Keratinocyte (primary cell): ENCODE measurements around the gene SNX13. TPM values are rescaled to one million over a fixed set of nuclear protein-coding genes. Genes with fewer than 3 reads are reported as not detected.

Experiments
- DNase-seq: peaks from one replicate; pipeline ENCODE4 v3.0.0-alpha.2; 2011; ENCODE audit warnings: low read depth, missing footprints, low spot score
- FAIRE-seq: peaks from 2 replicates; lab custom pipeline; 2011; peaks lifted over from hg19 to GRCh38; lab: Jason Lieb, UNC
- H2AFZ ChIP-seq: 2 replicates; pipeline ENCODE4 v1.6.0; 2012; ENCODE audit warnings: low read length, control low read depth, inconsistent platforms; ENCODE audit not compliant: control insufficient read depth
- H3K27ac ChIP-seq: 2 replicates; pipeline ENCODE4 v1.5.1; 2011; ENCODE audit warnings: low read length; ENCODE audit not compliant: control insufficient read depth, insufficient read depth
- H3K27me3 ChIP-seq: 3 replicates; pipeline ENCODE4 v1.6.0; 2011; ENCODE audit warnings: low read length; ENCODE audit not compliant: control insufficient read depth, insufficient read depth; ENCODE audit errors: extremely low read depth
- H3K36me3 ChIP-seq, 2 experiments: 2 replicates in 1 of 2; 3 replicates in 1 of 2; pipeline ENCODE4 v1.5.1; 2011; ENCODE audit warnings: low read length in 2 of 2, mild to moderate bottlenecking in 1 of 2; ENCODE audit not compliant: control insufficient read depth in 2 of 2, insufficient read depth in 2 of 2; ENCODE audit errors: extremely low read depth in 1 of 2
- H3K4me1 ChIP-seq: 3 replicates; pipeline ENCODE4 v1.5.1; 2011; ENCODE audit warnings: low read length; ENCODE audit not compliant: control insufficient read depth, insufficient read depth; ENCODE audit errors: extremely low read depth
- H3K4me2 ChIP-seq: 3 replicates; pipeline ENCODE4 v1.6.0; 2011; ENCODE audit warnings: low read depth, low read length; ENCODE audit not compliant: control insufficient read depth, insufficient read depth; ENCODE audit errors: extremely low read depth
- H3K4me3 ChIP-seq, 3 experiments: fragments of 200-600 bp in 1 of 3; sonication (generic) in 1 of 3; 2 replicates in 2 of 3; 3 replicates in 1 of 3; pipeline ENCODE4 v1.5.1; 2011 to 2016; ENCODE audit warnings: low read length in 3 of 3, mild to moderate bottlenecking in 3 of 3, control low read depth in 2 of 3, inconsistent platforms in 1 of 3, low read depth in 1 of 3, mixed read lengths in 1 of 3, mixed run types in 1 of 3, moderate library complexity in 1 of 3; ENCODE audit not compliant: control insufficient read depth in 2 of 3, insufficient read depth in 2 of 3; ENCODE audit errors: extremely low read depth in 1 of 3
- H3K79me2 ChIP-seq: 2 replicates; pipeline ENCODE4 v1.6.0; 2012; ENCODE audit warnings: low read length; ENCODE audit not compliant: control insufficient read depth, insufficient read depth
- H3K9ac ChIP-seq: 3 replicates; pipeline ENCODE4 v1.6.0; 2011; ENCODE audit warnings: low read length; ENCODE audit not compliant: control insufficient read depth, insufficient read depth; ENCODE audit errors: extremely low read depth
- H3K9me1 ChIP-seq: 3 replicates; pipeline ENCODE4 v1.6.0; 2011; ENCODE audit warnings: low read length; ENCODE audit not compliant: control insufficient read depth, insufficient read depth; ENCODE audit errors: extremely low read depth
- H3K9me3 ChIP-seq: 2 replicates; pipeline ENCODE4 v1.5.1; 2012; ENCODE audit warnings: low read depth, low read length; ENCODE audit not compliant: control insufficient read depth
- H4K20me1 ChIP-seq: 3 replicates; pipeline ENCODE4 v1.6.0; 2011; ENCODE audit warnings: low read length; ENCODE audit not compliant: control insufficient read depth, insufficient read depth; ENCODE audit errors: extremely low read depth
- EZH2 ChIP-seq: IDR thresholded peaks from one replicate; pipeline ENCODE4 v1.6.1; 2012; ENCODE audit warnings: inconsistent platforms, mild to moderate bottlenecking, low read length, moderate library complexity
- dilution Hi-C: fragments of 300-500 bp; cut with MboI; formaldehyde crosslinking; loops from one replicate; pipeline ENCODE4 v1.7.0; 2020; ENCODE audit warnings: low sequenced_read_pairs; ENCODE audit not compliant: extremely low pct_ligation_motif_present
- polyA plus RNA-seq, 5 experiments: library from polyadenylated mRNA; depleted of rRNA in 3 of 5; stranded (reverse) in 3 of 5; stranded (forward) in 1 of 5; unstranded in 1 of 5; fragments of >200 nt; gene quantifications; 1 replicate in 1 of 5; 2 replicates in 3 of 5; 3 replicates in 1 of 5; pipeline versions ENCODE4 v1.2.1 to v1.2.3, GENCODE V29; 2011 to 2012; ENCODE audit warnings: missing spikeins in 2 of 5, low read depth in 1 of 5, low replicate concordance in 1 of 5
- TF ChIP-seq, protein P1 (sequence below), 3 experiments: IDR thresholded peaks in 1 of 3; conservative IDR thresholded peaks in 1 of 3; optimal IDR thresholded peaks in 1 of 3; 2 replicates in 2 of 3; 3 replicates in 1 of 3; pipeline versions ENCODE3 to v1.5.1; 2011; ENCODE audit warnings: low read length in 3 of 3, mild to moderate bottlenecking in 3 of 3, moderate library complexity in 2 of 3, control low read depth in 1 of 3, inconsistent platforms in 1 of 3; ENCODE audit not compliant: insufficient read depth in 2 of 3; ENCODE audit errors: extremely low read depth in 1 of 3

Gene SNX13
- polyA plus RNA-seq, 1 donor (not counting 4 experiments of a cell fraction or from before 2014, with no cell fraction given), result 22.6 TPM

DNA sequence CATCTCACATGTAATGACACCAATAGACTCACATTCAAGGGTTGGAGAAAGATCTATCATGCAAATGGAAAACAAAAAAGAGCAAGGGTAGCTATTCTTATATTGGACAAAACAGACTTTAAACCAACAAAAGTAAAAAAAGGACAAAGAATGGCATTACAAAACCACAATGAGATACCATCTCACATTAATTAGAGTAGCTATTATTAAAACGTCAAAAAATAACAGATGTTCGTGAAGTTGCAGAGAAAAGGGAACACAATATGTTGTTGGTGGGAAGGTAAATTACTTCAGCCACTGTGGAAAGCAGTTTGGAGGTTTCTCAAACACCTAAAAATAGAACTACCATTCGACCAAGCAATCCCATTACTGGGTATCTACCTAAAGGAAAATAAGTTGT, 197.0 kb downstream of the SNX13 start:
- dilution Hi-C loops, result no loop called here
- no peak for FAIRE-seq
- H3K9me3 ChIP-seq, result no peaks in the 10 kb centered on the region

GRCh38 chr7:17741426-17741825, 198.9 kb downstream of the SNX13 start:
- no peak for TF ChIP-seq EZH2
- TF ChIP-seq, protein P1, sequence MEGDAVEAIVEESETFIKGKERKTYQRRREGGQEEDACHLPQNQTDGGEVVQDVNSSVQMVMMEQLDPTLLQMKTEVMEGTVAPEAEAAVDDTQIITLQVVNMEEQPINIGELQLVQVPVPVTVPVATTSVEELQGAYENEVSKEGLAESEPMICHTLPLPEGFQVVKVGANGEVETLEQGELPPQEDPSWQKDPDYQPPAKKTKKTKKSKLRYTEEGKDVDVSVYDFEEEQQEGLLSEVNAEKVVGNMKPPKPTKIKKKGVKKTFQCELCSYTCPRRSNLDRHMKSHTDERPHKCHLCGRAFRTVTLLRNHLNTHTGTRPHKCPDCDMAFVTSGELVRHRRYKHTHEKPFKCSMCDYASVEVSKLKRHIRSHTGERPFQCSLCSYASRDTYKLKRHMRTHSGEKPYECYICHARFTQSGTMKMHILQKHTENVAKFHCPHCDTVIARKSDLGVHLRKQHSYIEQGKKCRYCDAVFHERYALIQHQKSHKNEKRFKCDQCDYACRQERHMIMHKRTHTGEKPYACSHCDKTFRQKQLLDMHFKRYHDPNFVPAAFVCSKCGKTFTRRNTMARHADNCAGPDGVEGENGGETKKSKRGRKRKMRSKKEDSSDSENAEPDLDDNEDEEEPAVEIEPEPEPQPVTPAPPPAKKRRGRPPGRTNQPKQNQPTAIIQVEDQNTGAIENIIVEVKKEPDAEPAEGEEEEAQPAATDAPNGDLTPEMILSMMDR (optimal IDR thresholded peaks at IDR 0.05 in 1 of 3, IDR thresholded peaks at IDR 0.05 in 1 of 3, conservative IDR thresholded peaks at IDR 0.05 in 1 of 3; ENCODE audit: extremely low read depth in 1 of 3, insufficient read depth in 2 of 3, low read length in 3 of 3), result no peak
- H3K79me2 ChIP-seq, result no peaks in the 10 kb centered on the region
- DNase-seq (no peak), FAIRE-seq (no peak)
- H2AFZ ChIP-seq, result no peak overlapping the region
- H3K4me1 ChIP-seq, result no peaks in the 10 kb centered on the region
- H3K27ac ChIP-seq, result no peak overlapping the region
- no peak overlapping the region for H3K9ac ChIP-seq
- H3K9me3 ChIP-seq, result no peaks in the 10 kb centered on the region
- dilution Hi-C loops, result no loop called here
- H3K27me3 ChIP-seq, result no peaks in the 10 kb centered on the region
- H3K9me1 ChIP-seq, result no peaks in the 10 kb centered on the region
- no peaks in the 10 kb centered on the region for H4K20me1 ChIP-seq
- no peaks in the 10 kb centered on the region for H3K36me3 ChIP-seq
- no peak overlapping the region for H3K4me2 ChIP-seq
- H3K4me3 ChIP-seq, result no peak overlapping the region

More for the DNA sequence above, 197.0 kb downstream of the SNX13 start:
- H2AFZ ChIP-seq, result no peak overlapping the region
- no peak overlapping the region for H3K9ac ChIP-seq
- no peaks in the 10 kb centered on the region for H3K36me3 ChIP-seq
- no peak for DNase-seq
- TF ChIP-seq, protein P1 (optimal IDR thresholded peaks at IDR 0.05 in 1 of 3, IDR thresholded peaks at IDR 0.05 in 1 of 3, conservative IDR thresholded peaks at IDR 0.05 in 1 of 3; ENCODE audit: extremely low read depth in 1 of 3, insufficient read depth in 2 of 3, low read length in 3 of 3), result no peak
- no peak for TF ChIP-seq EZH2
- no peak overlapping the region for H3K4me2 ChIP-seq
- no peak overlapping the region for H3K27ac ChIP-seq
- H3K4me3 ChIP-seq, result no peak overlapping the region
- no peaks in the 10 kb centered on the region for H4K20me1 ChIP-seq
- no peaks in the 10 kb centered on the region for H3K79me2 ChIP-seq
- H3K9me1 ChIP-seq, result no peaks in the 10 kb centered on the region
- H3K4me1 ChIP-seq, result no peaks in the 10 kb centered on the region
- no peaks in the 10 kb centered on the region for H3K27me3 ChIP-seq

Other genes with a start within 250 kb of the SNX13 start
- gene PRPS1L1, start 87.4 kb upstream of the SNX13 start, polyA plus RNA-seq, result not detected in 3 replicates